ENCODE results near the gene FSD1.

FSD1 gene

DNA sequence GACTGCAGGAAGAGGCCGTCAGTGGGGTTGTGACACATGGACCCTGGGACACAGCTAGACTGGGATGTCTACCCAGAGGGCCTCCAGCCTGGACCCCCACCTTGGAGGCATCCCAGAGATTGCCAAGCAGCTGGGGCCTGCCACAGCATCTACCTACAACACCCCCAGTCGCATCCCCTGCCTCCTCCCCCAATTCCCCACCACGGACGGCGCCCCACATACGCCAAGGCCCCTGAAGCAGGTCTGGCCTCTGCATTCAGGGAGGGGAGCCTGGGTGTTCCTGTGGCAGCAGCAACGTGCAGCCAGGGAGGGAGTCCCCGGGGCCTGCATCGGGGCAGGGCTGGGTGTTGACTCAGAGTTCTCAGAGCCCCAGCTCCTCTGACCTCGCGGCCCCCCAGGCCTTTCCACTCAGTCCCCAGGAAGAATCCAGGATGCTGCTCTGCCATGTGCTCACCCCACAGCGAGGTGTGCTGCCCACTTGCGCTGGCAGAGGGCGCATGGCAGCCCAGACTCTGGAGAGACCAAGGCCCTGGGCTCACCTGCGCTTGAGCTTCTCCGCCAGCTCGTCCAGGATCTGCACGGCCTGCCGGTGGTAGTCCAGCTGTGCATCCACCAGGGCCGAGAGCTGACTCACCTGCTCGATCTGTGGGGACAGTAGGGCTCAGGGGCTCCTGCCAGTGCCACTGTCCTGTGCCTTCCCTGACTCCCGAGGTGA is 58.6 kb downstream of the FSD1 start:
- DNase-seq (ENCODE audit: low read depth in 2 of 2): no peak

DNA sequence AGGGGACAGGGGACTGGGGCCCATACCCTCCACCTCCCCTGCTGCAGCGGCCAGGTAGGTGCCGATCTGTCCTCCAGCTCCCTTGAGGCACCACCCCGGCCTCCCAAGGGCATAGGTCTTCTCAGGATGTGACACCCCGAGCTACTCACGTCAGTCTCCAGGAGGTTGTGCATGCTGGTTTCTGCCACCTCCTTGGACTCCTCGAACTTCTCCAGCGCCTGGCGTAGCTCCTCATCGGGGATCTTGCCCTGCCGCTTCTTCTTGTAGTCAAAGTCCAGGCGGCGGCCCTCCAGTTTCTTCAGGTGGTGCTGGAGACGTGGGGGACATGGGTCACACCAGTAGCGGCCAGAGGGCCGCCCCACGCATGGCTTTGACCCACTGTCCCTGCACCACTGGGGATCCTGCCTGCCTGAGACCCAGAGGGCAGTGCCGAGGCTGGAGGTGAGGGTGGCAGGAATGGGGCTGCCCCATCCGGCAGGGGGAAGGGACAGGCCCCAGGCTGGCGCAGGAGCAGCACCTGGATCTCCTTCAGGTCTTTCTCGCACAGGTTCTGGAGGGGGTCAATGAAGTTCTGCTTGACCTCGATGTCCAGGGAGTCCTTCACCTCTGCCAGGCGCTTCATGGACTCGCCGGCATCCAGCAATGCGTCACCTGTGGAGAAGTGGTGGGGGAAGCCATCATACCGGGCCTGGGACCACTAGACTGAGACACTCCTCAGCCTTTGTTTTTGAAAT is 59.3 kb downstream of the FSD1 start:
- DNase-seq (ENCODE audit: low read depth in 2 of 2): no peak

DNA sequence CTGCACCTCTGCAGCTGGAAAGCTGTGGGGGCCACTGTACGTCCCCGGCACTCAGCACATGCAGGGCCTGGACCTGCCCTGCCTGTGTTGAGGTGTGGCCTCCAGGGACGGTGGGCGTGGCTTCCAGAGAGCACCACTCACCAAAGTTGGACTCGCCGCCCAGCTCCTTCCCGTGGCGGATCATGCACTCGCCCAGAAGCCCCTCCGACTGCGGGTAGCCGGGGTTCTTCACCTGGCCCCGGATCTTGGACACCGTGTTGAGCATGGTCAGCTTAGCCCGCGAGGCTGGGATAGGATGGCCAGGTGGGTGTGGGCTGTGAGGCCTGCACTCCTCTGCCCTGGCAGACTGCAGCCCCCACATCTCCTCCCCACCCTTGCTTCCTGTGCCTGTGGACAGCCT is 60.9 kb downstream of the FSD1 start:
- DNase-seq (ENCODE audit: low read depth in 2 of 2): no peak

DNA sequence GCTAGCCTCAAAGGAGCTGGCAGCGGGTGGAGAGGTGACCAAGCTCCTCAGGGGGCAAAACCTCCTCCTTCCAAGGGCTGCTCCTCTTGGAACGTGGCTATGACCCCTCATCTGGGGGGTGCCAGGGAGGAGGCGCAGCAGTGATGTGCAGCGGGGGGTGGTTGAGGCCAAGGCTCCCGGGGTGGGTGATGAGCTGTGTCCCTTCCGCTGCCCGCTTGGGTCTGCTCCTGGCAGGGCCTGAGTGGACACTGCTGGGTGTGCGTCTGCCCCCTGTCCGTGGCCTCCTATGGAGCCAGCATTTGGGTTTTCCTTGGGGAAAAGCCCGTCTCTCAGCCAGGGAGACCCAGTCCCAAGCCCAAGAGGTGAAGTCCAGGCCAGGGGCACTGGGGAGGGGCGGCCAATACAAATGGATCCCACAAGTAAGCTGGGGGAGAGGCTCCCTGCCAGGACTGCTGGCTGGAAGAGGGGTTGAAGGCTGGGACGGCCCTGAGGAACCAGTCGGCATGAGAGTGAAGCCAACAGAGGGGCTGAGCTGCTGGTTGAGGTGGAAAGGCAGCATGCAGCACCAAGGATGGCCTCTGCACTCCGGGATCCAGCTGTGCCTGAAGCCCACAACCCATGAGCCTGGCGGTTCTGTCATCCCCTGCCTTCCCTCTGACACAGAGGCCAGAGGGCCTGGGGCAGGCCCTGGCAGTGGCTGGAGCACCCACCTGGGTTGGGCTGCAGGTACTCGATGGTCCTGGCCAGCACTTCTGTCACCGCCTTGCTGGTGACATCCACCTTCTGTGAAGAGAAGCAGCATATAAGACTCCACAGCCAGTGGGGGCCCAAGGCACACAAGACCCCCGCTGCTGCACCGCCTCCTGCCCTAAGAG is 61.6 kb downstream of the FSD1 start:
- DNase-seq (ENCODE audit: low read depth in 2 of 2): no peak

DNA sequence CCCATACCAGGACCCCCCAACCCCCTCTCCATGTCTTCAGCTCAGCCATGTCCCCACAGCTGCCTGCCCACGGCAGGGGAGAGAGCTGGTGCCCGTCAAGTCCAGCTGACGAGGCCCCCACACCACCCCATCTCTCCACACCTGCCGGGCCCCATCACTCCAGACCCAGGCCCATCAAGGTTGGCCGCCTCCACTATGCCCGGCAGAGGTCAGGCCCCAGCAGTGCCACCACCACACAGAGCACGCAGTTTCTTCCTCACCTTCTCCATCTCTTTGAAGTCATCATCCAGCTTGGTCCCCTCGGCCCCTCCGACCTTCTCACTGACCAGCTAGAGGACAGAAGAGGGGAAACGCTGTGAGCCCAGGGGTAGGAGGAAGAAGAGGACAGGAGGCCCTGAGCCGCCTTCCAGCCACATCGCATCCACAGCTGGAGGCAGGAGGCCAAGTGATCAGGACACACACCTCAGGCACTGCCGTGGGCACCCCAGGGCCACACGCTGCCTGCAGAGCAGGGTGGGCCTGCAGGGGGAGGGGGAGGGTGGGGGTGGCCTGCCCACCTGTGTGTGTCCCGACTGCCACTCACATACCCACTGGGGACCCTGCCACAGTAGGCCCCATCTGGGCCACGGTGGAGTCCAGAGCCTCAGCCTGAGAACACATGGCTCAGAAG is 62.4 kb downstream of the FSD1 start:
- no peak for DNase-seq (ENCODE audit: low read depth in 2 of 2)

DNA sequence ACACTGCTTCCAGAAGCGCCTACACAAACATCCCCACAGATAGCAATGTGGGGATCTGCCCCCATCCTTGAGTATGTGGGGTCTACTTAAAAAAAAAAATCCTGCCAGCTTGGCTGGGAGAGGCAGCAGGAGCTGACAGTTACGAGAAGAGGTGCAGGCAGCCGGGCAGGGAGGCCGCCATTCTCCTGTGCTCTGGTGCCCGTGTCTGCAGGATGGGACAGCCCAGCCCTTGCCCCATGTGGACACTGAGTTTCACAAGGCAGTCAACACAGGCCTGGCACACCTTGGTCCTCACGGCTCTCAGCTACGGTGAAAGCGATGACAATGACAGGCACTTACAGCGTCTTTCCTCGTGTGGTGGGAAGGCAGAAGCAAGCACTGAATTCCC is 62.9 kb downstream of the FSD1 start:
- DNase-seq (ENCODE audit: low read depth in 2 of 2): no peak

DNA sequence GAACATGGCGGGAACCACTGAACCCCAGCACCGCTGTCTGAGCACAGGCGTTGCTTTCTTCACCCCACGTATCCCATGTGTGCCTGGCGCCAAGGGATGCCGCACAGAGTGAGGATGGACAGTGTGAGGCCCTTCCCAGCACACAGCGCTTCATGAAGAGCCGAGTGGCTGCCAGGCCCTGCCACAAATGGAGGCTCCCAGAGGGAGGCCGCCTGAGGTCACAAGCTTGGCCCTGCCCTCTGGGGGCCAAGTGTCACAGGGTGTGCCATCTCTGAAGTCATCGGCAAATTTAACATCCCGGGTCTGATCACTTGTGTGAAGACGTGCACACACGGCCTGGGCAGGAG is 63.4 kb downstream of the FSD1 start:
- DNase-seq (ENCODE audit: low read depth in 2 of 2): no peak

DNA sequence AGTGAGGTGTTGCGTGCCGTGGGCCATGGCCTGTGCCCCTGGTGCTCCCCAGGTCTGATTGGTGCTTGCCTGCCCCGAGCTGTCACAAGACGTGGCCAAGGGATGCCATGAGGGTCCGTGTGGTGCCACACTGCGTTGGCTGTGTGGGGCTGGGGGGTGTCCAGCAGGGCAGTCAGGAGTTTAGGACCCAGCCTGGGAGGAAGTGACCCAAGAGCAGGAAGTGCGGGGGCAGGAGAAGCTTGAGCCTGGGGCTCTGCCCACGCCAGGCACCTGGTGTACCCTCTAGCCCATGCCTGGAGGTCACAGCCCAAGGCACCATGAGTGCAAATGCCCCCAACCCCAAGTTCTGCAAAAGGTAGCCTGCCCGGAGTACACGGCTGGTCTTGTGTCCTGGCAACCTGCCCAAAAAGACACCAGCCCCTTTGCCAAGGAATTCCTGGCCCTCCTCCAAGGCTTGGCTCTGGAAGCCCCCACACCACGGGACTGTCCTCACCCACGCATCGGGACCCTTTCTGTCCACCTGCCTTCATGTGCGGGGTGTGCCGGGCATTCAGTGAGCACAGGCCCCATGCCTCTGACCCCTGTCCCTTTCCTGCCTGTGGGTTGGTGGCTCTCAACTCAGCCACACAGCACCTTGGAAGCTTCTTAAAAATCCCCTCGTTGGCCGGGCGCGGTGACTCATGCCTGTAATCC is 63.9 kb downstream of the FSD1 start:
- no peak for DNase-seq (ENCODE audit: low read depth in 2 of 2)

DNA sequence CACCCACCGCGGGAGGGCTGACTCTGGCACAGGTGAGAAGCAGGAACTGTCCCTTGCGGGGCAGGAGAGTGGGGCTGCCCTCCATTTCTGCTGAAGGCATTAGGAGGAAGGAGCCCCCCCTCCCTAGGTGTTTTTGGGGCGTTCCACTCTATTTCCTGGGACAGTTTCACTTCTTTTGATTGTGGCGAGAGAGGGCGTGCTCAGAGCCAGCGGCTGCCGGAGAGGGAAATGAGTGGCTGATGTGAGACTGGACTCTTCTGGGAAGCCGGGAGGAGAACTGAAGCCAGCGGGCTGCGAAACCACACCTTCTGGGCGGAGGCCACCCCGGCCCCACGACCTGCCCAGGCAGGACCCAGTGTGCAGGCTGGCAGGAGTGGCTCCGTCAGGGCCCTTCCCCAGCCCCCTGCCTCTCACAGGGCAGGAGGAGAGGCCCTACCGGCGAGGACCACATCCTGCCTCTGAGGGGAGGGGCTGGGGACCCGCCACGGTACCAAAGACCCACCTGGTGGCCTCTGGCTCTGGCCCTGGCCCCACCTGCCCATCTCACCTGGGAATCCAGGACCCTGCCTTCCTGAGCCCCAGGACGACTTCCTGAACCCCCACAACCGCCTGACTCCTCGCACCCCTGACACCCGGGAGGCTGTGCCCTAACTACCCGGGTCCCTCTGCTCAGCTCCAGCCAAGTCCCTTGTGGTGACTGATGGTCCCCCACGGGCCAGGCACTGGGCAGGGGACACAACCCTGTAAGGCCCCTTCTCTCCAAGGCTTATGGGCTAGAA is 64.9 kb downstream of the FSD1 start:
- DNase-seq (ENCODE audit: low read depth in 2 of 2): peak; percentile 26 to 61

DNA sequence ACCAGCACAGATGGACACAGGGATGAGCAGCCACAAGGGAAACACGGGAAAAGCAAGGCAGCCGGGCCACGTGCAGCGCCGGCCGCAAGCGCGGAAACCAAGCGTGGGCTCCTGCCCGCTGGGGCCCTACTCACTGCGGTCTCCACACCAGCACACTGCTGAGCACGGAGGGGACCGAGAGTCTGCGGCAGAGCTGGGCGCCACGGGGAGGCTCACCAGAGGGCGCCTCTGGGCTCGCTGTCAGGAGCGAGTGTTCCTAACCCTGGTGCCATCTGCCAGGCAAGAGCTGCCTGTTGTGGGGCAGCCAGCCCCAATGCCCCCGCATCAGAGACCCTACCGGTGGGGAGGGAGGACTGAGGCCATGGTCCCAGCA is 65.5 kb downstream of the FSD1 start:
- DNase-seq (ENCODE audit: low read depth in 2 of 2): peak; percentile 54 to 73

DNA sequence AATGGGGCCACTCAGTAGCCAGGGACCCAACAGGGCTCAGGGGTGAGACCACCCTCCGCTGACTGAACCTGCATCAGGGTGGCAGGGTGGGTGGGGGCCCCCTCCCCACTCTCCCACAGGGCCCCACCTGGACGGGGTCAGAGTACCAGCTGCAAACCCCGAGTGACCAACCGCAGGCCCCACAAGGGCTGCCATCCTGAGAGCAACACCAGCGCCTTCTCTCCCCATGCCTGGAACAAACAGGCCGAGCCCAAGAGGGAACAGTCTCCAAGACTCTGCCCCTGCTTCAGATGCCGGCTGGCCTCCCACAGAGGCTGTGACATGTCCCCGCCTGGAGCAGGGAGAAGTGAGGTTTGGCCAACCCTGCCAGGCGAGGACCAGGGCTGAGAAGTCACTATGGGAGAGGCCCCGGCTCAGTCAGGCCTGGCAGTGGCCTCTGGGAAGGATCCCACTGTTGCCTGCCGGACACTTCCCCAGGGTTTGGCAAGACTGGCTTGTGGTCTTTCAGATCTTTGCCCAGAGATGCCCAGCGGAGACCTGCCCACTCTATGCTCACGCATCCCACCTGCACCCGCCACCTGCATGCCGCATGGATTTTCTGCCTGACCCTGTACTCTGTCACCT is 66.1 kb downstream of the FSD1 start:
- DNase-seq (ENCODE audit: low read depth in 2 of 2): no peak

DNA sequence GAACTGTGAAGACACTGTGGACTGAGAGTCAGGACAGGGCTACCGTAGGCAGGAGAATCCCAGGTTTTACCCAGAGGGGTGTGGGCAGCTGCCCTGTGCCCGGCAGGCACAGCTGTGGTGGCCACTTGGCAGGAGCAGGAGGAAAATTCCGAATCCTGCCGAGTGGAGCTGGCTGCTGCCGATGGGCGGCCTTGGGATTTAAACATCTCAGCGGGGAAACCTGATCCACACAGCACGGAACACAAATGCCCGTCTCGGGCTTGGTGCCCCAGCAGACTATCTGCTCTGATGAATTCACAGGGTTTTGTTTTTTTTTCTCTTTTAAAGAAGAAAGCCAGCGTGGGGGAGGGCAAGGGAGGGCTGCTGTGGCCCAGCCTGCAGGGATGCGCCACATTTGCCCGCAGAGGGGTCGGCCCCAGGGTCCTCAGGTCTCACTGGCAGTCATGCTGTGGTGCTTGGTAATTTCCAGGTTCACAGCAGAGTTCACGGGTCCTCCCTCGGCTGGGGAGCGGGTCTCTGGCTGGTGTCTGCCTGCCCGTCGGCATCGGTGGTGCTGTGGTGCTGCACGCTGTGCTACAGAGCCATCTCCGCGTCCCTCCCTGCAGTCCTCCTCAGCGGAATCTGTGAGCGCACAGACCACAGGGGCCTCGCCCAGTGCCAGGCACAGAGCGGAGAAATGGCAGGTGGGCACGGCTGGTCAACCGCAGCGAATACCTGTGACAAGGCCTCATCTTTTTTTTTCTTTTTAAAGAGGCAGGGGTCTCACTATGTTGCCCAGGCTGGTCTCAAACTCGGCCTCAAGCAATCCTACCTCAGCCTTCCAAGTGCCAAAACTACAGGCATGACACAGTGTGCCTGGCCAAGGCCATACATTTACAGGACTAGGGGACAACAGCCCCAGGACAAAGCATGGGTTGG is 67.1 kb downstream of the FSD1 start:
- DNase-seq (ENCODE audit: low read depth in 2 of 2): no peak

DNA sequence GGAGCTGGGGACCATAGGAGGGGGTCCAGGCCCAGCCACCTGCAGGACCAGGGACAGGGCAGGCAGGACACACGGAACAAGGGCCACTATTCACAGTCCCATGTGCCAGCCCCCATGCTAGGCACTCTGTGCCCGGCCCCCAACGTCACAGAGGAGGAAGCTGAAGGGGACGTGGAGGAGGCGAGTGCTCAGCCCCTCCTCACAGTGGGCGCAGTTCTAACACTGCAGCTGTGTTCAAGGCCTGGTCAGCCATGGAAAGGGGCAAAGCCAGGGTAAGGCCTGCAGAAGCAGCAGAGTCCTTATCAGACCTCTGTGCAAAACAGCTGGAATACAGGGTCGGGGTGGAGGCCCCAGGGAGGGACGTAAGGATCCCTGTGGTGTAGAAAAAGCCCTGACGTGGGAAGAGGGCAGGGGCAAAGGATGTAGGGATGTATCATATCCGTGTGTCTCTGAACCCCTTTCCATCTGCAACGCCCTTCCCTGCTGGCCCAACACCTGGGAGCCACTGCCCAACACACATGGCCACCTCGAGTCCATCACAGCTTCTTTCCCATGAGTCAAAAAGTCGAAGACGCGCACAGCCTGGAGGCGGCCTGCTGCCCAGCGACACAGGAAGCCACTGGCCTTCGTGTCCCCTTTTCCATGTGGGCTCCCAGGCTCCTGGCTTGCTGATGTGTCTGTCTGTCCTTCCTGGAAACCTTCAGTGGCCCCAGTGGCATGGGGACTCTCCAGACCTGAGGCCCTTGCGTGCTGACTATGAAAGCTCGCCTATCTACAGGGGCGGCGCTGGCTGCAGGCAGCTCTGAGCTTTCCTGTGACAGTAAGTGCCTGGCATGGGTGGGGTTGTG is 68.0 kb downstream of the FSD1 start:
- DNase-seq (ENCODE audit: low read depth in 2 of 2): no peak

DNA sequence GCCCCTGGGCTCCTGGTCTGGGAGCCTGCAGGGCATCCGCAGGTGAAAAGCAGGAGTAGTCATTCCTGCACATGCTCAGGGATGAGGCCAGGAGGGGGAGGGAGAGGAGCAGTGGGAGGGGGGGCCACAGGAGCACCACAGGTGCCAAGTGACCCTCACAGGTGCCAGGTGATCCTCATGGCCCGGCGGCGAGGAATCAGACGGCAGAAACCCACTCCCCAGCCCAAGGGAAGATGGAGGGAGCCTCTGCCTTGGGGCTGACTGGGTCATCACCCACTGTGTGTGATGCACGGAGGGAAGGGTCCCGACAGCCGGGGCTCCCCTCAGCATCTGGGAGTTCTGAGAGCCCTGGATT is 68.6 kb downstream of the FSD1 start:
- DNase-seq (ENCODE audit: low read depth in 2 of 2): no peak
